OCI-LY3 (cell line): ENCODE results near the gene EOLA2.
"Not testable (repeated sequence)": the region's sequence is repeated elsewhere in the genome, so short reads cannot be mapped to it uniquely, and the experiment has no call there.

Source experiments
- H2AFZ ChIP-seq: fragments of 200-600, 300-600 bp; shearing (Covaris generic); 2 replicates; pipeline ENCODE4 v1.6.0; 2014; ENCODE audit warnings: antibody characterized with exemption, low read depth, low read length
- H3K27ac ChIP-seq: fragments of 200-600, 300-600 bp; sonication (generic); 2 replicates; pipeline ENCODE4 v1.5.1; 2014; ENCODE audit warnings: mild to moderate bottlenecking, low read length, moderate library complexity, mixed read lengths
- H3K27me3 ChIP-seq: fragments of 200-600, 300-600 bp; sonication (generic); 2 replicates; pipeline ENCODE4 v1.6.1; 2014; ENCODE audit warnings: low read depth, low read length, mixed read lengths
- H3K36me3 ChIP-seq: fragments of 200-600, 300-600 bp; sonication (generic); replicated peaks from 2 replicates; pipeline ENCODE3; 2014; ENCODE audit warnings: low read depth, low read length, mixed read lengths
- H3K4me1 ChIP-seq: fragments of 300-600, 200-600 bp; sonication (generic); 2 replicates; pipeline ENCODE4 v1.6.1; 2014; ENCODE audit warnings: low read length, mixed read lengths
- H3K4me2 ChIP-seq: fragments of 200-600, 300-600 bp; sonication (generic); 2 replicates; pipeline ENCODE4 v1.6.1; 2014; ENCODE audit warnings: low read length, mixed read lengths
- H3K4me3 ChIP-seq: fragments of 300-600, 200-600 bp; sonication (generic); 2 replicates; pipeline ENCODE4 v1.5.1; 2014; ENCODE audit warnings: antibody characterized with exemption, mild to moderate bottlenecking, low read length, moderate library complexity
- H3K79me2 ChIP-seq: fragments of 300-600, 200-600 bp; shearing (Covaris generic); 2 replicates; pipeline ENCODE4 v1.6.1; 2014; ENCODE audit warnings: mild to moderate bottlenecking, low read length, mixed read lengths
- H3K9ac ChIP-seq: fragments of 300-600, 200-600 bp; shearing (Covaris generic); 2 replicates; pipeline ENCODE4 v1.6.0; 2014; ENCODE audit warnings: mild to moderate bottlenecking, low read length, moderate library complexity
- H3K9me3 ChIP-seq: fragments of 200-600, 300-600 bp; shearing (Covaris generic); 2 replicates; pipeline ENCODE4 v1.6.1; 2014; ENCODE audit warnings: low read length, mixed read lengths; ENCODE audit not compliant: insufficient read depth
- H4K20me1 ChIP-seq: fragments of 200-600, 300-600 bp; sonication (generic); 2 replicates; pipeline ENCODE4 v1.6.1; 2016; ENCODE audit warnings: low read length, mixed read lengths; ENCODE audit not compliant: insufficient read depth
- EZH2phosphoT487 ChIP-seq: fragments of 200-600 bp; shearing (Covaris generic); IDR thresholded peaks from 2 replicates; pipeline ENCODE4 v1.6.1; 2018; ENCODE audit warnings: antibody characterized with exemption, mixed run types, low read depth
- TF ChIP-seq, protein P1 (sequence below): fragments of 200-600, 300-600 bp; sonication (generic); IDR thresholded peaks from 2 replicates; pipeline ENCODE4 v1.5.1; 2014; ENCODE audit warnings: antibody characterized with exemption, low read length, low read depth

Gene EOLA2

DNA sequence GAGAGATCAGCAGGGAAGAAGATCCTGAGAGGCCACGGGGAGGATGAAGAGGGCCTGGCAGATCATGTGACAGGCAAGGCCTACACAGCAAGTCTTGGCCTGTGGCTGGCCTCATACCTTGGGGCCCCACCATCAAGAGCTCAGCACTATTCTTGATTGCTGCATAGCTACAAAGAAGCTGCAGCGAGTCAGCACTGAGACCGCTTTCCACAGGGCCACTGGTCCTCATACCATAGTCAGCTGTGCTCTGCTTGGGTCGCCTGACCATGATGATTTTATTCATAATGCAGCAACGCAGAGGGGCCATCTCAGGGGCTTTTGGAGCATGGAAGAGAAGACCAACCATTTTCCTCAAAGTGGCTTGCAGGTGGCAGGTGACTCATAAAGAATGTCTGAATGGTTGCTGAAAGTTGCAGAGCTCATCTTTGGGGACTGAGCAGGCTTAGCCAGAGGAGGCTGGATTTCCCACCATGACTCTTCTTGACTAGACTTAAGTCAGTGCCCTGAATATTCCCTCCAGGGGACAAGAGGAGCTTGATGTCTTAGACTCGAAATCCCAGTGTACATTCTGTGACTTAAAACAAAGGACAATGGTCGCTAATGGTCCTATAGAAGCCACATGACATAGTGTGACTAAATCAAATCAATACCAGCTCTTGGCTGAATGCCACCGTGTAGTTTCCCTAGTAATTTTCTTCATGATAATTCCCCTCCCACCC lies 10.9 kb downstream of the EOLA2 start:
- H3K36me3 ChIP-seq, H3K4me2 ChIP-seq, H3K4me3 ChIP-seq, H3K9ac ChIP-seq, H2AFZ ChIP-seq, H3K4me1 ChIP-seq, H3K27me3 ChIP-seq, H3K27ac ChIP-seq, H3K9me3 ChIP-seq, H4K20me1 ChIP-seq, H3K79me2 ChIP-seq: not testable (repeated sequence)

DNA sequence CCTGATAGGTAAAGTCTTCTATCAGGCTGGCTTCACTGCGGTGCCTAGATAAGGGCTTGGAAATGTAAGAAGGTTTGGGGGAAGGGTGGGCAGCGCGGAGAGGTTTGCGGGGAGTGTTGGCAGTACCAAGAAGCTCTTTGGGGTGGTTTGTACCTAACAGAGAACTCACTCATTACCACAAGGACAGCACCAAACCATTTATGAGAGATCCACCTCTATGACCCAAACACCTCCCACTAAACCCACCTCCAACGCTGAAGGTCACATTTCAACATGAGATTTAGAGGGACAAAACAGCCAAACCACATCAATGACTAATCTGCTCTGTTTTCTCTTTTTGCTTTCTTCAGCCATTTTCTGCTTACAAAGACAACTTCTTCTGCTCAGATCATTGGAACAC lies 13.9 kb downstream of the EOLA2 start:
- not testable (repeated sequence) for H3K79me2 ChIP-seq

DNA sequence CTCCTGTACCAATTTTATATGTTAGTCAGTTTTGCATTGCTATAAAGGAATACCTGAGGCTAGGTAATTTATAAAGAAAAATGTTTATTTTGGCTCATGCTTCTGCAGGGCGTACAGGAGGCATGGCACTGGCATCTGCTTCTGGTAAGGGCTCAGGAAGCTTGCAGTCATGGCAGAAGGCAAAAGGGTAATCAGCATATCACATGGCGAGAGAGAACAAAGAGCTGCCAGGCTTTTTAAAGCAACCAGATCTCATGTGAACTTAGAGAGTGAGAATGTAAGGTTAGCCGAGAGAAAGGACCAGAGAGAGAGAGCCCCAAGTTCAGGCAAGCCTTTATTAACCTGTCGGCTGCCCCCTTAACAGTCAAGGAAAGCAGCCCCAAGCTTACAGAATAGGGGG lies 14.5 kb downstream of the EOLA2 start:
- H3K27me3 ChIP-seq, H3K9me3 ChIP-seq, H3K27ac ChIP-seq, H3K4me2 ChIP-seq, H2AFZ ChIP-seq, H3K79me2 ChIP-seq, H3K4me1 ChIP-seq, H3K36me3 ChIP-seq, H3K4me3 ChIP-seq, H3K9ac ChIP-seq, H4K20me1 ChIP-seq: not testable (repeated sequence)

More for the DNA sequence above, 13.9 kb downstream of the EOLA2 start:
- H3K27ac ChIP-seq, H3K9me3 ChIP-seq, H3K4me1 ChIP-seq, H3K9ac ChIP-seq, H3K4me3 ChIP-seq, H3K4me2 ChIP-seq, H3K27me3 ChIP-seq, H4K20me1 ChIP-seq, H2AFZ ChIP-seq, H3K36me3 ChIP-seq: not testable (repeated sequence)

DNA sequence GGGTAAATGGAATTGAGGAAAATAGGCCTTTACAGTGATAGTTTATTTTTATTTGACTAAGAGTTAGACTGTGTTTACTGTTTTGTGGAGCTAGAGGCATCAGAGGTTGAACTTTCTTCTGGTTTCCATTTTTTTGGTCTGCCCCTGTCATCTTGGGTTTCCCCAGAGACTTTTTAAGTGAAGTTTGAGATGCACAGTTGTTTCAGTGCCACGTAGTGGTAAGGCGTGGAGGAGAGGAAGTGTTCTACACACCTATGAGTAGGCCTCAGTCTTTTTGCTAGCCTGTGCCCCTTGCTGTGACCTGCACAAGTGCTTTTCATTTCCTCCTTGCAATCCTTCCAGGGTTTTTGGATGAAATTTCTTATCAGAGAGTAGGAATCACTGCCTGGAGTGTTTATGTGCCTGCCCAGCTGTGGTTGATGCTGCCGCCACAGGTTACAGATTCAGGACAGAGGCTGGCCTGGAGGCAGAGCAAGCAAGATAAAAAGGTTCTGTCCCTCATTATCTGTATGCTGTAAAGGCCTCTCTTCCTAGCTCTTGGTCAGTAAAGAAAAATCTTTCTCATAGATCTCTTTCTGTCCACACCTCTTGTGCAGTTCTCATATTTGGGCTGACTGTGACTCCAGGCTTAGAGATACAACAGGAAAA lies 21.4 kb downstream of the EOLA2 start:
- H3K36me3 ChIP-seq, result no peaks in the 10 kb centered on the region
- peak overlapping the region; percentile 99 for H2AFZ ChIP-seq
- H4K20me1 ChIP-seq, result no peaks in the 10 kb centered on the region
- no peaks in the 10 kb centered on the region for H3K27me3 ChIP-seq
- no peaks in the 10 kb centered on the region for H3K79me2 ChIP-seq
- H3K4me3 ChIP-seq, result no peak overlapping the region
- H3K27ac ChIP-seq, result peak overlapping the region; percentile 75
- H3K4me1 ChIP-seq, result peaks cover 13% of the 10 kb centered on the region
- TF ChIP-seq, protein P1, sequence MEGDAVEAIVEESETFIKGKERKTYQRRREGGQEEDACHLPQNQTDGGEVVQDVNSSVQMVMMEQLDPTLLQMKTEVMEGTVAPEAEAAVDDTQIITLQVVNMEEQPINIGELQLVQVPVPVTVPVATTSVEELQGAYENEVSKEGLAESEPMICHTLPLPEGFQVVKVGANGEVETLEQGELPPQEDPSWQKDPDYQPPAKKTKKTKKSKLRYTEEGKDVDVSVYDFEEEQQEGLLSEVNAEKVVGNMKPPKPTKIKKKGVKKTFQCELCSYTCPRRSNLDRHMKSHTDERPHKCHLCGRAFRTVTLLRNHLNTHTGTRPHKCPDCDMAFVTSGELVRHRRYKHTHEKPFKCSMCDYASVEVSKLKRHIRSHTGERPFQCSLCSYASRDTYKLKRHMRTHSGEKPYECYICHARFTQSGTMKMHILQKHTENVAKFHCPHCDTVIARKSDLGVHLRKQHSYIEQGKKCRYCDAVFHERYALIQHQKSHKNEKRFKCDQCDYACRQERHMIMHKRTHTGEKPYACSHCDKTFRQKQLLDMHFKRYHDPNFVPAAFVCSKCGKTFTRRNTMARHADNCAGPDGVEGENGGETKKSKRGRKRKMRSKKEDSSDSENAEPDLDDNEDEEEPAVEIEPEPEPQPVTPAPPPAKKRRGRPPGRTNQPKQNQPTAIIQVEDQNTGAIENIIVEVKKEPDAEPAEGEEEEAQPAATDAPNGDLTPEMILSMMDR, result peak; percentile 50
- TF ChIP-seq EZH2phosphoT487, result no peak
- no peaks in the 10 kb centered on the region for H3K9me3 ChIP-seq
- peak overlapping the region; percentile 60 for H3K4me2 ChIP-seq
- peak overlapping the region; percentile 50; the same call in 1 of the 2 replicates for H3K9ac ChIP-seq

DNA sequence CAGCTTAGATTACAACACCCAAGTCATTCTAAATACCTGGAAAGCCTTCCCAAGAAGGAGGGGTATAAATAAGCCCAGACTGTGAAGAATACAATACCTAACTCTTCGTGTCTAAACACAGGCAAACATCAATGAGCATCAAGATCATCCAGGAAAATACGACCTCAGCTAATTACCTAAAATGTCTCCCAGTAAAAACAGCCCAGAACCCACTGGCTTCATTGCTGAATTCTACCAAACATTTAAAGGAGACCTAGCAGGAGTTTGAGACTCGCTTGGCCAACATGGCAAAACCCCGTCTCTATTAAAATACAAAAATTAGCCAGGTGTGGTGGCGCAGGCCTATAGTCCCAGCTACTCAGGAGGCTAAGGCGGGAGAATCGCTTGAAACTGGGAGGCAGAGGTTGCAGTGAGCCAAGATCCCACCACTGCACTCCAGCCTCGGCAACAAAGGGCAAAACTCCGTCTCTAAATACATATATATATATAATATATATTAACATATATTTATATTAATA lies 28.1 kb downstream of the EOLA2 start:
- no peak overlapping the region for H3K27ac ChIP-seq
- H4K20me1 ChIP-seq, result no peaks in the 10 kb centered on the region
- no peak overlapping the region for H3K9ac ChIP-seq
- no peak overlapping the region for H3K4me2 ChIP-seq
- H3K27me3 ChIP-seq, result no peaks in the 10 kb centered on the region
- no peak for TF ChIP-seq EZH2phosphoT487
- TF ChIP-seq, protein P1, result no peak
- H3K4me3 ChIP-seq, result no peak overlapping the region
- no peak overlapping the region for H2AFZ ChIP-seq
- H3K36me3 ChIP-seq, result no peaks in the 10 kb centered on the region
- peaks cover 27% of the 10 kb centered on the region for H3K4me1 ChIP-seq
- no peaks in the 10 kb centered on the region for H3K79me2 ChIP-seq
- no peaks in the 10 kb centered on the region for H3K9me3 ChIP-seq
